Measurements from ENCODE around the gene MAP1S. TPM values are rescaled to one million over a fixed set of nuclear protein-coding genes. Genes with fewer than 3 reads are reported as not detected.

MAP1S gene
- total and polyA plus RNA-seq, 8 donors: 28.3 to 82.2 (median 33.1) TPM

GRCh38 chr19:17762505-17763229 is 43.4 kb downstream of the MAP1S start:
- no peak overlapping the region for H3K4me3 ChIP-seq
- peaks cover 0 to 7% of the 10 kb centered on the region in 2 donors for H3K27me3 ChIP-seq
- intact Hi-C loops (cut with DNase I): no loop called here
- H3K9me3 ChIP-seq: no peaks in the 10 kb centered on the region
- peaks cover 0 to 6% of the 10 kb centered on the region in 2 donors for H3K36me3 ChIP-seq
- no peak for ATAC-seq
- TF ChIP-seq CTCF (IDR thresholded peaks at IDR 0.05): no peak
- no peak for DNase-seq
- no peak overlapping the region for H3K27ac ChIP-seq
- H3K4me1 ChIP-seq: peaks cover 0 to 23% of the 10 kb centered on the region in 2 donors

GRCh38 chr19:17764348-17764747 is 45.1 kb downstream of the MAP1S start:
- Histone ChIP-seq H3K4me3 (no peak overlapping the region), H3K9me3 (no peaks in the 10 kb centered on the region), H3K36me3 (peaks cover 0 to 6% of the 10 kb centered on the region in 2 donors), H3K27ac (peak overlapping the region in 1 of 2 donors; percentile 83), H3K4me1 (peaks cover 0 to 23% of the 10 kb centered on the region in 2 donors), H3K27me3 (peaks cover 0 to 7% of the 10 kb centered on the region in 2 donors)
- intact Hi-C loops (cut with DNase I): no loop called here
- no peak for DNase-seq
- ATAC-seq: no peak
- no peak for TF ChIP-seq CTCF (IDR thresholded peaks at IDR 0.05)

GRCh38 chr19:17765069-17765618 is 45.9 kb downstream of the MAP1S start:
- intact Hi-C loops (cut with DNase I): loop anchor here in 1 of 2 donors (5.0 kb wide), 1 partner anchor 63 kb away; no protein-coding TSS in a partner anchor
- Histone ChIP-seq H3K36me3 (peaks cover 0 to 6% of the 10 kb centered on the region in 2 donors), H3K27me3 (peaks cover 0 to 7% of the 10 kb centered on the region in 2 donors), H3K4me1 (peaks cover 0 to 23% of the 10 kb centered on the region in 2 donors), H3K9me3 (no peaks in the 10 kb centered on the region), H3K27ac (peak overlapping the region in 1 of 2 donors; percentile 83), H3K4me3 (no peak overlapping the region)
- TF ChIP-seq CTCF (IDR thresholded peaks at IDR 0.05): no peak
- ATAC-seq (peak; percentile 83), DNase-seq (peak in 2 of 4 donors; percentile 87 to 93)

GRCh38 chr19:17766543-17767131 is 47.4 kb downstream of the MAP1S start:
- Histone ChIP-seq H3K4me3 (peak overlapping the region in 1 of 2 donors; percentile 9), H3K27me3 (peaks cover 0 to 7% of the 10 kb centered on the region in 2 donors), H3K4me1 (peaks cover 0 to 23% of the 10 kb centered on the region in 2 donors), H3K9me3 (no peaks in the 10 kb centered on the region), H3K36me3 (peaks cover 0 to 18% of the 10 kb centered on the region in 2 donors), H3K27ac (no peak overlapping the region)
- peak; percentile 70 to 84 for TF ChIP-seq CTCF (IDR thresholded peaks at IDR 0.05)
- DNase-seq (peak; percentile 28 to 95 (median 78)), ATAC-seq (peak; percentile 94)
- intact Hi-C loops (cut with DNase I): loop anchor here in 1 of 2 donors (5.0 kb wide), 1 partner anchor 64 kb away; no protein-coding TSS in a partner anchor

GRCh38 chr19:17767559-17767958 is 48.3 kb downstream of the MAP1S start:
- Histone ChIP-seq H3K27me3 (peaks cover 0 to 4% of the 10 kb centered on the region in 2 donors), H3K9me3 (no peaks in the 10 kb centered on the region), H3K4me1 (peaks cover 0 to 23% of the 10 kb centered on the region in 2 donors), H3K27ac (no peak overlapping the region), H3K36me3 (peaks cover 0 to 25% of the 10 kb centered on the region in 2 donors), H3K4me3 (no peak overlapping the region)
- intact Hi-C loops (cut with DNase I): loop anchor here in 1 of 2 donors (5.0 kb wide), 1 partner anchor 65 kb away; no protein-coding TSS in a partner anchor
- DNase-seq (no peak), ATAC-seq (no peak)
- TF ChIP-seq CTCF (IDR thresholded peaks at IDR 0.05): no peak

Measured in left lung (tissue), 10 donors.